GM19240 (cell line): Measurements from ENCODE around the gene TIMD4.

Source experiments
- DNase-seq: peaks from one replicate; pipeline ENCODE4 v3.0.0; 2011; ENCODE audit warnings: low spot score; ENCODE audit not compliant: insufficient read length

The TIMD4 gene

DNA sequence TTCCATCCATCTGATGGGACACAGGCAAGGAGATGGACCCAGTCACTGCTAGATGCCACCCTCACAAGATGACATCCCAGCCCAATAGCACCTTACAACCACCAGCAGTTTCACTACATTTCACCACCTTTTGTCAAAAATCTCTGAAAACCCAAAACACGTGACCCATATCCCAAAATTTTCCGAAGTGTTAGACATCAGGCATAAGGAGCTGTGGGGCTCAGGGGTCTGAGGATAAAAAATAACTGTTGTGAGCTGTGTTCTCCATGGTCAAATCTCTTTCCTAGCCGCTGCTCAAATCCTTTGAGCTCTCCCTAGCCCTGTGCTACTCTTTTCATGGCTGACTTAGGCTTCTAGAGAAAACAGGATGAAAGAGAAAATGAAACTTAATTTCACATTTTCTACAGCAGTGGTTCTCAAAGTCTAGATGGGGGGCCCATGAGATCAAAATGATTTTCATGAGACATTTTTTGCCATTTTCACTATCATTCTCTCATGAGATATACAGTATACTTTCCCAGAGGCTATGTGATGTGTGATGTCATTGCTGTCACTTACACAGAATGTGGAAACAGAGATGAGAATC lies 40.7 kb downstream of the TIMD4 start:
- DNase-seq, result no peak

DNA sequence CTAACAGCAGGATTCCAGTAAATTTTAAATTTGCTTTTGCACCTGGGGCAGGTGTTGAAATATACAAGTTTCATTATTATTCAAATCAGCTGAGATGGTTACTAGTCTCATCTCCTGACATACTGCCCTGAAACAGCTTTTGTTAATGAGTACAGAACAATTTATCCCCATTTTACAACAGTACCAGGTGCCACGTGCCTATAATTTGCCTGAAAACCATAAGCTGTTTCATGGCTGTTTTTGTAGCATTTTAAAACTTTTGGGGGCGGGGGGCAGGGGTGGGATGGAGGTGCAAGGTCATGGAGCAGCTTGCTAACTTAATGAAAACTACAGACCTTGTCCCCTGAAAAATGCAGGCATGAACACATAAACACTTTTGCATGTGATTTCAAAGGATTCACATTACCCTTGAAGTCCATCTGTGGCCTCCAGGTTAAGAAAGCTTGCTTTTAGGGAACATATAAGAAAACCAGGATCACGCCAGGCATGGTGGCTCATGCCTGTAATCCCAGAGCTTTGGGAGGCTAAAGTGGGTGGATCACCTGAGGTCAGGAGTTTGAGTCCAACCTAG lies 42.1 kb downstream of the TIMD4 start:
- no peak for DNase-seq

GRCh38 chr5:156920042-156920860 lies 42.8 kb downstream of the TIMD4 start:
- DNase-seq, result no peak

DNA sequence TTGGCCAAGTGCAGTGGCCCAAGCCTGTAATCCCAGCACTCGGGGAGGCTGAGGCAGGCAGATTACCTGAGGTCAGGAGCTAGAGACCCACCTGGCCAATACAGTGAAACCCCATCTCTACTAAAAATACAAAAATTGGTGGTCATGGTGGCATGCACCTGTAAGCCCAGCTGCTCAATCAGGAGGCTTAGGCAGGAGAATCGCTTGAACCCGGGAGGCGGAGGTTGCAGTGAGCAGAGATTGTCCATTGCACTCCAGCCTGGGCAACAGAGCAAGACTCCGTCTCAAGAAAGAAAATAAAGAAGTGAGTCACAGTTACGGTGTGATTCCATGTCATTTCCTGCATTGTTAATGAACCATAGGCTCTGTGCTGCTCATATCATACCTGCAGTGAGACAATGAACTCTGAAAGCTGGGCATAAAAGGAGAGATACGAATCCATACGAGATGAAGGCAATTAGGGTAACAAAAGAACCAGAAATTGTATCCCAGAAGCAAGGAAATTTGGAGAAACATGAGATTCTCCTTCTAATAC lies 44.6 kb downstream of the TIMD4 start:
- no peak for DNase-seq

- DNase-seq, result no peak
Observed at GRCh38 chr5:156914371-156914737, 48.7 kb downstream of the TIMD4 start.

DNA sequence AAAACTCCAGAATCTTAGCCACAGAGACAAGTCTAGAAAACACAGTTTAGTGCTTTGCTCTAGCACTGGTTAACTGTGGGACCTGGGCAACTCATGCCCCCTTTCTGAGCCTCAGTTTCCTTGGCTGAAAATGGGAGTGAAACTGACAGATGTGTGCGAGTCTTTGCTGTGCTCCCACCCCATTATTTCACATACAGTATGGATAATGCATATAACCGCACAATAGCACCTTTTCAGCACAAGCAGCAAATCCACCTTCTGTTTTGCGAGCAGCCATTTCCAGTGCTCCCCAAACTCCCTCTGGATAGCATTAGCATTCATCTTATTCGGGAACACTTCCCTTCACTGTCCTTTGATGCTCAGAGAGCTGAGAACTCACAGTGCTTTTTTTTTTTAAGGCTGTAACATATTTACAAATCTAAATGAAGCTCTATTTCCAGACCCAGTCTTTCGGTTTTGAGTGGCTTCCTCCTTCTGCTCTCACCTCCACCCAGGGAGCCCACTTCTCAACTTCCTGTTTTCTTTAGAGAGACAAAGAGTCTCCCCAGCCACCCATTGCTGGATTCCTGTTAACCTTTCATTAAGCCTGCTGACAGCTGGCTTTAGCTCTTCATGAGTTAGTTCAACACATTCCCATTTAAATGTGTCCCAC lies 49.2 kb downstream of the TIMD4 start:
- no peak for DNase-seq

GRCh38 chr5:156913355-156913718 lies 49.7 kb downstream of the TIMD4 start:
- no peak for DNase-seq

DNA sequence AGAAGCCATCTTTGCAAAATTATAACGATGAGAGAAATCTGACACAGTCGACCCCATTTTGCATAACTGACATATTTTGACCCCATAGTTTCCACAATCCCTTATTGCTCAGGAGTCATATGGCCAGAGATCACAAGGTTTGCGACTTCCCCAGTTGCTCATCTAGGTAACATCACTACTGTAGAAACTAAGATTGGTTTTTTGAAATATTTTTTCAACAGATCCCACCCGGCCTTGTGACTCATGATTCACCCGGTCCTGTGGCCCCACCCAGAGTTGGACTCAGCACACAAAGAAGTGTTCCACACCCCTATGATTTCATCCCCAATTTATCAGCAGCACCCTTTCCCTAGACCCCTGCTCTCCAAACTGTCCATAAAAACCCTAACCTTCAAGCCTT lies 50.2 kb downstream of the TIMD4 start:
- no peak for DNase-seq

GRCh38 chr5:156909180-156909579 lies 53.8 kb downstream of the TIMD4 start:
- DNase-seq, result no peak

DNA sequence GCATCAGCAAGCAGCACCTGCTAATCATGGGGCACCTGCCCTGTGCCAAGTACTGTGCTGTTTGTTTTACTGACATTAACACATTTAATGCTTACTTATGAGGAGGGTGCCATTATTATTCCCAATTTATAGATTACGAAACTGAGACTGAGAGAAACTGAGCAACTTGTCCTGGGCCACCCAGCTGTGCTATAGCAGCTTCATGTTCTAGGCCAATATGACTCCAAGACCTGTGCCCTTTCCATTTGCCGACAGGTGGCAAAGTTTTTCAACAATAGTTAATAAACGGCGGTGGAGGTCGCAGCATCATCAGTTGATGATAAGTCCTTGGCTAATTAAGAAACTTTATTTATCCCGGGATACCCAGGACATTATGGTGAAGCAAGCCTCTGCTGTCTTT lies 55.4 kb downstream of the TIMD4 start:
- no peak for DNase-seq

- DNase-seq, result no peak
Observed at GRCh38 chr5:156906807-156907206, 56.2 kb downstream of the TIMD4 start.

- DNase-seq, result no peak
Observed at GRCh38 chr5:156896546-156896945, 66.5 kb downstream of the TIMD4 start.

GRCh38 chr5:156893517-156893916 lies 69.5 kb downstream of the TIMD4 start:
- no peak for DNase-seq

GRCh38 chr5:156892864-156893263 lies 70.2 kb downstream of the TIMD4 start:
- DNase-seq, result no peak

- DNase-seq, result no peak
Observed at GRCh38 chr5:156892223-156892622, 70.8 kb downstream of the TIMD4 start.

GRCh38 chr5:156888520-156888919 lies 74.5 kb downstream of the TIMD4 start:
- no peak for DNase-seq

DNA sequence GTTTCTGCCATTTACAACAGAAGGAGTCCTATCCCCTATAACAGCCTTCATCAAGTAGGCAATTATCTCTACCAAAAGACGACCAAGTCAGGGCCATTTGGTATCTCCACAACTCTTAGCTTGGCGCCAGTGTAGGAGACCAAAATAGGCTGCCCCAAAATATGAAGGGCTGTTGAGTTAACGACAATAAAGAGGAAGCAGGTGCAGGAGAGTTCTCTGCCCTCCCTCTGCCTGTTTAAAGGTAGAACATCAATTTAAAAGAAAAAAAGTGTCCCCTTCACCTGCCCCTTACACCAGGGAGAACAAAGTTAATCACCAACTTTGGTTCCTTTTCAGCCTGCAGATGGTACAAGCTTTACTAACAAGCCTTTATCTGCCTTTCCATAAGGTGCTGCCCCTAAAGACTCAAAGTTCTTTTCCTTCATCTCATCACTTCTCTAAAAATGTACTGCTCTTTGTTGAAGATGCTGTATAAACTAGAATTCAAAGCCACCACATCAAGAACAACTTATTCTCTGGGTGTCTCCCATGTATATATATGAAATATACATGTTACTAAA lies 79.6 kb downstream of the TIMD4 start:
- DNase-seq, result no peak

DNA sequence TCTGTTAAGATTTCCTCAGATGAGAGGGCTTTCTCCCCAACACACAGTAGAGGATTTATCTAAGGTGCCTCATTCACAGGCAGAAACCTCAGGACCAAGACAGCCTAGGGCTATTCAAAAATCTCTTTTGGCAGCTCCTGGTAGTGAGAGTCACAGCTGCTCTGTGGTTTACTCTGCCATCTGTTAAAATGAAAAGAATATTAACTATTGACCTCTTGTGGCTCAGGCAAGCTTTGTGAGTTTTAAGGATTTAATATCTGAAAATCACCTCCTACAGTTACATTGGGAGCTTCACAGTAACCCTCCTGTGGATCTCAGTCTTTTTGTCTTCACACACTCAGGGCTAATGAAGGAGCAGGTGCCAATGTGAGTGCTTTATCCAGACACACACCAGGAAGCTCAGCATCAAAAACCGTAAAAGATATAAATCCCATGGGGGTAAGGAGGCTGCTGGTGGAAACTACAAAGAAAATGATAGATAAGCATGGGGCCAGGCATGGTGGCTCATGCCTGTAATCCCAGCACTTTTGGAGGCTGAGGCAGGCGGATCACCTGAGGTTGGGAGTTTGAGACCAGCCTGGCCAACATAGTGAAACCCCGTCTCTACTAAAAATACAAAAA lies 83.3 kb downstream of the TIMD4 start:
- DNase-seq, result no peak

DNA sequence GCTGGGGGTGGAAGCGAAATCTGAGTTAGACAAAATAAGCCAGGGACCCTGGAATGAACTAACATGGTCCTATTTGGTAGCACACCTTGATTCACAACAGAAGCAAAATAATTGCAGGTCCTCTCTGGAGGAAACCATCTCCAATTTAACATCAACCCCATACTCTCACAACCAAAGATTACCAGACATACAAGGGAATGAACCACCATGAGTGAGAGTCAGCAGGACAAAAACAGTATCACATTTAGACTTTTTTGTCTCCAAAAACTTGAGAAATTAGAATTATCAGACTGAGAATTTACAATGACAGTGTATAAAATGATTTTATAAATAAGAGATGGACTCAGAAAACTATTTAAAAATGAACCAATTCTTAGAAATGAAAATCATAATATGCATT lies 91.8 kb downstream of the TIMD4 start:
- no peak for DNase-seq

DNA sequence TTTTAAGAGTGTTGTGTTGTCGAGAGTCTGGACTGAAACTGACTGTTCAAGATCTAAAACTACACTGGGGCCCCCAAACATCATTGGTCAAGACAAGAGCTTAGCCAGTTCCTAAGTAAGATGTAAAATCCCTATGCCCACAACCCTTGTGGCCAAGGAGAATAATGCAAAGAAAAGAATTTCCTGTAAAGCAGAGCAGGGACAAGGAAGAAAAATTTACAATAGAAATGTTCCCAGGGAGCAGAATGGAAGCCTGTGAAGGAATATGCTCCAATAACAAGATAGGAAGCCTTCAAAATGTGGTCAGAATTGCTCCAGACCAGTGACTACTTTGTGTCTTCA lies 92.6 kb downstream of the TIMD4 start:
- DNase-seq, result no peak
